GM19328 (cell line): Measurements from ENCODE around the gene POMP.

ENCODE experiments used
- ATAC-seq: cut with Tn5 transposase; IDR thresholded peaks from one replicate; pipeline ENCODE4 v1.9.1; 2021; ENCODE audit warnings: mild to moderate bottlenecking, moderate library complexity; ENCODE audit not compliant: unreplicated experiment

The POMP gene

GRCh38 chr13:28658796-28659620, at the start of gene POMP:
Gene POMP (plus strand): TSS chr13:28659130. CDS start chr13:28659185, 55 bp downstream.
- peak; percentile 82 for ATAC-seq

DNA sequence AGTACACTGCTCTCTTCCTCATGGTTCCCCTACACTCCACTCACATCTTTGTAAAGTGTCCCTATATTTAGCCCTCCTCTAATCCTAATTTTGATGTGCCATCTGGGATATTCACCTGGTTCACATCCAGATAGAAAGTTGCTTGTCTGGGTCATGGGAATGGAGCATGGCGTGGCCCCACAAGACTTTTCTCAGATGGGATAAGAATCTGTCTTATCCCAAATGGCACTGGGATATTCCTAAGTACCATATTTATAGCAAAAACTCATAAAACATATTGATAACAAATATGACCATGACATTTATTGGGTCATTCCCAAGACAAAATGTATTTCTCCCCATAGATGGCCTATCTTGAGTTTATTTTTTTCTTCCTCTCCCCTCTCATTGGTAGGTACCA, 49.5 kb upstream of the POMP start:
- no peak for ATAC-seq

DNA sequence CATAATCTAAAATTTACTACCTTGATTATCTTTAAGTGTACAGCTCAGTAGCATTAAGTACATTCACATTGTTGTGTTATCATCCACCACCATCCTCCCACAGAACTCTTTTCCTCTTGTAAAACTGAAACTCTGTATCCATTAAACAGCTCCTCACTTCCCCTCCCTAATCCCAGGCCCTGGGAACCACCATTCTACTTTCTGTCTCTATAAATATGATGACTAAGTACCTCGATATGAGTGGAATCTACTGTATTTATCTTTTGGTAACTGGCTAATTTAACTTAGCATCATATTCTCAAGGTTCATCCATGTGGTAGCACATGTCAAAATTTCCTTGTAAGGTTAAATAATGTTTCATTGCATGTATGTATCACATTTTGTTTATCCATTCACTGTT, 49.0 kb upstream of the POMP start:
- ATAC-seq, result no peak

DNA sequence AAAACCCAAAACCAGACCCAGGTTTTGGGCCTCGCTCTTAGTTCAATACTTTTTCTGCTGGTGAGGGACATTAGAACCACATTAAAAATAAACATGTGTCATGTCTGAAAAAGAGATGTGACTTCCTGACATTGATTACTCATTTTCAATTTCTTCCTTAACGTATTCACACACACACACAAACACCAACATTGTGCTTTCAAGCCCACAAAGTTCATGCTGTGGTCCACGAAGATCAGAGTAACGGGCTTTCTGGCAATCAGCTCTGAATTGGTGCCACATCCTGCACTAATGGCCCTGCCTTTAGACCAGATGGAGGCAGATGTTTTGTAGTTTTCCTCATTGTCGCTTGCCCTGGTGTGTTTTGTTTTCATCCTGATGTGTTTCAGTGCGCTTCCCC, 47.9 kb upstream of the POMP start:
- no peak for ATAC-seq

DNA sequence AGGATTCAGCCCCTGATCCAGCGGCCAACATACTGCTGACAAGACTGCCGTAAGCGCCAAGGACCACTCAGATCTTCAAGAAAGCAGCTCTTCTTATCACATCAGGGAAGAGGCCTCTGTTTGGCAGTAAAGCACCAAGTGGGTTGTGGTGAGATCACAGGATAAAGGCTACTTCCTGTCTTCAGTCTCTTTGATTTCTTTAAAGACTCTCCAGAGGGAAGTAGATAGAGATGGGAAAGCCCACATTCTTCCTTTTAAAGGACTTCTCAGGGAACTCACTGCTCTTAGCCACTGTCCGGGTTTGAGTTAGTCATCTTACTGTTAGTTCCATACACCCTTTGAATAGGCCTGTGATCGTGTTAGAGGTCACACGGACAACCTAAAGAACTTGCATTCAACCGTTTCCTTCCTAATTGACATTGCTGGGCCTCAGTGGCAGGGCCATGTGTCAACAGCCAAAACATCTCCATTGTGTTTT, 47.2 kb upstream of the POMP start:
- ATAC-seq, result no peak

DNA sequence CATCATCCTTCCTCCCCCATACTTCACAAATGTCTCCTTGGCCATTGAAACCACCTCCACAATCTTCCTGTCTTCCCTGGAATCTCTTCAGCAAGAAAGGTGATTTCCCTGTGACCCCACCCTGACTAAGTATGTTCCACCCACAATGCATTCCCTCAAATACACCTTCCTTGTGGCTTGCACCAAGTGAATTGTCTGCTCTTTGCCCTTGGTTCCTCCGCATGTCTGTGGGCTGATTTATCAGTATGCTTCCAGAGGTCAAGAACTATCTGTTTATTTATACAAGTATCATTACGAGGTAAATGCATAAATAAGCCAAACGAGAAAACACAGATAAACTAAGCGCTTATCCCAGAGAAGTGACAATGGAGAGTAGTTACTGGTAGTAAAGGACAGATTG, 45.4 kb upstream of the POMP start:
- no peak for ATAC-seq

- ATAC-seq, result no peak
Measured at GRCh38 chr13:28615916-28616446, 42.9 kb upstream of the POMP start.

DNA sequence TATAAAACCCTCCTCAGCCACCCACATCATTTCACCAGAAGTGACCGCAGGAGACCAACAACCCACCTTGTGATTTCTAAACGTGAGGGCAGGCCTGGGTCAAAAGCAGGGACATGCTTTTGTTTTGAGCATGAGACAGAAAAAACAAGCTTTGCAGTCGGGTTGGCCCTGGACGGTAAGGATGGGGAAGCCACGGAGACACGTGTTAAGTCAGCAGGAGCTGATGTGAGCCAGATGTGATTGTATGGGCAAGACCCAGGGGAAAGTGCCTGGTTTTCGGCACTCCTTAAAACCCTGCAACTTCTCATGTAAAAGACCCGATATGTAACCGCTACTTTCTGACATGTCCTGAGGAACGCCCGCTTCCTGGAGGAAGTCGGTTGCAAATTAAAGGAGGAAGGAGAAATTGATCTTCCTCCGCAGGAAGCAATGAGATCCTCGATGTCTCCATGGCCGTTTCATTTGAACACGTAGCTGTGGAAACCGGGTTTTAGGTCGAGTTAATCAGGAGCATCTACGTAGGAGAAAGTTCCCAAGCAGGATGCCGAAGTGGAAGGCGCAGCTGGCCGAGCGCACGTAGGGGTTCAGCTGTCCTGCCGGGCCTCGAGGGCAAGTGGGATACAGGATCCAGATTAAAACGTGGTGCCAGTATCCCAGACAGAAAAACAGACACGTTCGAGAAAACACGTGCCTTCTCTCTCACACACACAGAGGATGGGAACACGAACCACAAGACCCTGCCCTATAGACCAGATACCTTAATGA, 40.5 kb upstream of the POMP start:
- no peak for ATAC-seq

DNA sequence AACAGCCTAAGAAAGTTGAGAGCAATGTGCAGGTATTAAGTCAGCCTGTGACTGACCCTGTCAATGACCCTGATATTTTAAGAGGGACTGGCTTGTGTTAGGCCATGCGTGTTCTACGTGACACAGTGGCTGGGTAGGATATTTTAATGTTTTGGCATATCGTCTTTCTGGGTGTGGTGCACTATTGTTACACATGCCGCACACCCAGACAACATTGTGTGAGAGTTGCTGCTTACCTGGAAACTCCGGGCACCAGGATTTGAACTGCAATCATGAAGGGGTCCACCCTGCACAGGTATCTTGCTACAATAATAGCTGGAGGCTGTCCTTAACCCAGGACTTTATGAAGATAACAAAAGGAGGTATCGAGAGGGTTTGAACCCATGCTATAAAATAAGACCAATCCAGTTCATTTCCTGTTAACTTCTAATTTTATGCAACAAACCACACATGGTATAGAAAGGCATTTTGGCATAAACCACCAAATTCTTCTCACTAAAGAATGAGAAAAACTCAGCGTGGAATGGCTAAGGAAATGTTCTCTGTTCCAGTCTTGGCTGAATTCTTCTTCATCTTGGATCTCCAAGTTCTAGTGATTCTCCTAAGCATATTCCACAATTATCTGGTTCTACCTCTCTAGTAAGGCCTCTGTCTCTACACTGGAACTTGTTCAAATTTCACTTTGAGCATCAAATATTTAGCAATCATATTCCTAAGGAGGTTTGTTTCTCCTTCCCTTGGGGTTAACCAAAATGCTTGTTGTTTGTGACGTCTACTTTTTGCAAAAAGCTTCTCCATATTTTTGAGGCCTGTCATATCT, 38.7 kb upstream of the POMP start:
- ATAC-seq, result no peak

DNA sequence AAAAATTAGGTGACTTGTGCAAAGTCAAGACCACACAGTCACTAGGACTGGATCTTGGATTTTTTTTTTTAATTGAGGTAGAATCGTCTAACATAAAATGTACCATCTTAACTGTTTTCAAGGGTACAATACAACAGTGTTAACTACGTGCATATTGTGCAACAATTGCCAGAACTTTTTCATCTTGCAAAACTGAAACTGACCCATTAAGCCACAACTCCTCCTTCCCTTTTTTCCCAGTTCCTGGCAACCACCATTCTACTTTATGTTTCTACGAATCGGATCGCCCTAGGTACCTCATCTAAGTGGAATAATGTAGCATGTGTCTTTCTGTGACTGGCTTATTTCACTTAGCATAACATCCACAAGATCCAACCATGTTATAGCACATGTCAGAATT, 37.5 kb upstream of the POMP start:
- no peak for ATAC-seq

DNA sequence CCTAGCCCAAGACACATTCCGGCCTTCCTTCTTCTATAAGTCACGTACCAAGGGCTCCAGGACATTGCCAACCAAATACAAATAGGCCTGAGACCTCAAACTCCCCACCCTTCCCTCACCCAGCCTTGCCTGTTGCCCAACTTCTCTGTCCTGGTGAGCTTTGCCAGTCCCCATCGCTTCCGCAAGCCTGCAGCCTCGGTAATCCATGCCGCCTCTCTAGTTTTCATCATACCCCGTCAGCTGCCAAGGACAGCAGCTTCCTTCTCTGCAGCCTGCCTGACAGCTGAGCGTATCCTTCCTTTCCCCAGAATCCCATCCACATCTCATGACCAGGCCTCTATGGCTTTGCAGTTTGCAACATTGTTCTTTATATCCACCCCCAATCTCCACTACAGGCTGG, 36.6 kb upstream of the POMP start:
- no peak for ATAC-seq

- no peak for ATAC-seq
Measured at GRCh38 chr13:28623782-28624706, 34.9 kb upstream of the POMP start.

GRCh38 chr13:28624707-28625432, 34.1 kb upstream of the POMP start:
- no peak for ATAC-seq

DNA sequence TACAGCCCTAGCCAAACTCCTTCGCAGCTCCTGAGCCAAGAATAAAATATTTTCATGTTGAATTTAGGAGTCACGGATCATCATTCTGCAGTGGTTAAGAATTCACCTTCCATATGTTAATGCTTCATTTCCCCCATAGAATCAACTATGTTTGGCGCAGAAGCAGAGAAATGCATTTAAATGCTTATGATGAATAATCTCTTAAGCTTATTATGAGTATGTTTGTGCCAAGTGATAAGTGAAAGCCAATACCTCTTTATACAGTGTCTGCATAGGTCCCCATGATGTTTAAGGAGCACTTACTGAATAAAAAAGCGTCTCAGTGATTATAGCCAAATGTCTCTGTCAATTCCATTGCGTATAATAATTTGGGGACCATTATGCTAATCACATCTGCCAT, 32.7 kb upstream of the POMP start:
- no peak for ATAC-seq

GRCh38 chr13:28628241-28628640, 30.7 kb upstream of the POMP start:
- no peak for ATAC-seq

GRCh38 chr13:28630869-28631268, 28.1 kb upstream of the POMP start:
- no peak for ATAC-seq

DNA sequence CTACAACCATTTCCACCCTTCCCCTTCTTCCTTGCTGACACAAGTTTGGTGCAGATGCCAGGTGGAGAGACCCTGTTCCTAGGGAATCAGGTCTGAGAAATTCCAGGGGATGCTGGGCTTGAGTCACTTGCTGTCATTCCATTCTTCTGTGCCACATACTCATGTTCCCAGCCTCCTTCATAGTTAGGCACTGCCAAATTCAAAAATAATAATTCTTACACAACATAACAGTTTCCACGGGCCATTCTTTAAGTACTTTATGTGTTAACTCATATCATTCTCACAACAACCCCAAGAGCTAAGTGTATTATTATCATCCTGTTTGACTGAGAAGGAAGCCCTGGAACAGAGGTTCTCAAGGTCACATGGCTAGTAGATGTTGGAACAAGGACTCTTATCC, 27.1 kb upstream of the POMP start:
- no peak for ATAC-seq

DNA sequence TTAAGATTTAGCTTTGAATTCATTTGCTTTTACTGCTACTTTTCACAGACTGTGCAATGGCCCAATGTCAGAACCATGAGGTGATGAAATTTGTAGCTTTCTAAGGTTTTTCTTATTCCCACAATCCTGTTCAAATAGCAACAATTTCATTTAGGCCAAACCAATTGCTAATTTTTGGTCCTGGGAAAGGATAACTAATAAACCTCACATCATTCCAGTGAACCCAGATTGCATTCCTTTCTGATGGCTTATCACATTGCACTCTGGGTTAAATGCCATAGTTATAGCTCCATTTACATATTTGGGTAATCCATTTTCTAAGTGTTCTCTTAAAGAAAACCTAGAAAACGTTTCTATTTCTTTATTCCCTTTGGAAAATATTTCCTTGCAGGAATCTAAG, 22.9 kb upstream of the POMP start:
- ATAC-seq, result no peak

GRCh38 chr13:28636677-28637317, 22.1 kb upstream of the POMP start:
- no peak for ATAC-seq
